Measurements from ENCODE around the gene BPHL. TPM values are rescaled to one million over a fixed set of nuclear protein-coding genes. Genes with fewer than 3 reads are reported as not detected.
A peak's percentile ranks its signal among the peaks of the same experiment; 100 is the strongest.

The BPHL gene
- total RNA-seq, 1 experiment from 2014 or later, result 48.7 TPM

GRCh38 chr6:3133515-3133914 is 15.0 kb downstream of the BPHL start:
- Mint-ChIP-seq H3K27me3 (ENCODE audit: low read depth) (no peaks in the 10 kb centered on the region), H3K27ac (peak overlapping the region in 2 of 3 experiments; percentile 44 to 62; a peak in 4 of 7 replicates), H3K36me3 (ENCODE audit: insufficient read depth in 1 of 3, low read depth in 3 of 3) (peaks cover 34 to 93% (median 91%) of the 10 kb centered on the region in 3 experiments), H3K4me3 (no peak overlapping the region), H3K4me1 (peaks cover 12 to 18% of the 10 kb centered on the region in 2 experiments), H3K9me3 (no peaks in the 10 kb centered on the region)
- no peak overlapping the region for H2BK12ac ChIP-seq (ENCODE audit: insufficient read length, low read depth, low read length)
- H3K79me1 ChIP-seq (ENCODE audit: insufficient read depth, low read depth, low read length, poor library complexity, severe bottlenecking), result no peaks in the 10 kb centered on the region
- no peaks in the 10 kb centered on the region for H3K9me3 ChIP-seq (ENCODE audit: control insufficient read depth, low read depth, low read length)
- H3K27me3 ChIP-seq (ENCODE audit: insufficient read depth, low read length), result no peaks in the 10 kb centered on the region
- no peak overlapping the region for H3K23ac ChIP-seq (ENCODE audit: insufficient read length, low read depth, low read length)
- no peak overlapping the region for H4K5ac ChIP-seq (ENCODE audit: insufficient read length, low read depth, low read length)
- no peaks in the 10 kb centered on the region for H4K20me1 ChIP-seq (ENCODE audit: control insufficient read depth, insufficient read depth, insufficient read length)
- no peak overlapping the region for H3K14ac ChIP-seq (ENCODE audit: insufficient read depth, low read length)
- no peak overlapping the region for H2BK15ac ChIP-seq (ENCODE audit: low read depth, low read length)
- H2BK120ac ChIP-seq (ENCODE audit: low read depth, low read length, poor library complexity, severe bottlenecking), result no peak overlapping the region
- H3T11ph ChIP-seq (ENCODE audit: low read length), result no peak overlapping the region
- H3K4ac ChIP-seq (ENCODE audit: low read depth, low read length), result no peak overlapping the region
- no peak overlapping the region for H3K27ac ChIP-seq (ENCODE audit: insufficient read length, low read depth, low read length)
- H3K79me2 ChIP-seq (ENCODE audit: insufficient read depth, low read length), result no peaks in the 10 kb centered on the region
- H2BK20ac ChIP-seq (ENCODE audit: low read depth, low read length, poor library complexity, severe bottlenecking), result no peak overlapping the region
- no peak overlapping the region for H3K4me2 ChIP-seq (ENCODE audit: insufficient read depth, insufficient read length, low read length)
- H3K4me1 ChIP-seq (ENCODE audit: insufficient read depth, low read length), result no peaks in the 10 kb centered on the region
- H3K18ac ChIP-seq (ENCODE audit: insufficient read length, low read depth, low read length), result no peak overlapping the region
- H3K23me2 ChIP-seq (ENCODE audit: insufficient read length, low read depth, low read length, poor library complexity, severe bottlenecking), result peaks cover 2% of the 10 kb centered on the region
- no peak overlapping the region for H4K91ac ChIP-seq (ENCODE audit: insufficient read length, low read depth, low read length)
- TF ChIP-seq, protein P1, sequence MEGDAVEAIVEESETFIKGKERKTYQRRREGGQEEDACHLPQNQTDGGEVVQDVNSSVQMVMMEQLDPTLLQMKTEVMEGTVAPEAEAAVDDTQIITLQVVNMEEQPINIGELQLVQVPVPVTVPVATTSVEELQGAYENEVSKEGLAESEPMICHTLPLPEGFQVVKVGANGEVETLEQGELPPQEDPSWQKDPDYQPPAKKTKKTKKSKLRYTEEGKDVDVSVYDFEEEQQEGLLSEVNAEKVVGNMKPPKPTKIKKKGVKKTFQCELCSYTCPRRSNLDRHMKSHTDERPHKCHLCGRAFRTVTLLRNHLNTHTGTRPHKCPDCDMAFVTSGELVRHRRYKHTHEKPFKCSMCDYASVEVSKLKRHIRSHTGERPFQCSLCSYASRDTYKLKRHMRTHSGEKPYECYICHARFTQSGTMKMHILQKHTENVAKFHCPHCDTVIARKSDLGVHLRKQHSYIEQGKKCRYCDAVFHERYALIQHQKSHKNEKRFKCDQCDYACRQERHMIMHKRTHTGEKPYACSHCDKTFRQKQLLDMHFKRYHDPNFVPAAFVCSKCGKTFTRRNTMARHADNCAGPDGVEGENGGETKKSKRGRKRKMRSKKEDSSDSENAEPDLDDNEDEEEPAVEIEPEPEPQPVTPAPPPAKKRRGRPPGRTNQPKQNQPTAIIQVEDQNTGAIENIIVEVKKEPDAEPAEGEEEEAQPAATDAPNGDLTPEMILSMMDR (conservative IDR thresholded peaks at IDR 0.05), result no peak
- no peak overlapping the region for H2AFZ ChIP-seq (ENCODE audit: low read length)
- WGBS (ENCODE audit: extremely low coverage, insufficient read length, low lambda C conversion rate), result no CpG with 5 or more reads among the region's 9 CpGs
- no peak overlapping the region for H4K8ac ChIP-seq (replicated peaks; ENCODE audit: insufficient read length, low read depth, low read length)
- no peak overlapping the region for H3K9ac ChIP-seq (ENCODE audit: extremely low read depth, insufficient read length, low read length)
- H3K56ac ChIP-seq (ENCODE audit: insufficient read length, low read depth, low read length), result no peak overlapping the region
- no peak overlapping the region for H2AK5ac ChIP-seq (ENCODE audit: insufficient read length, low read length)
- DNase-seq, result no peak
- no peak overlapping the region for H2BK5ac ChIP-seq (ENCODE audit: insufficient read length, low read length)

Measured in H9 (cell line).